Transverse colon (tissue), 4 donors: Measurements from ENCODE around the gene CERS1. TPM values are rescaled to one million over a fixed set of nuclear protein-coding genes. Genes with fewer than 3 reads are reported as not detected.
"Not testable (repeated sequence)": the region's sequence is repeated elsewhere in the genome, so short reads cannot be mapped to it uniquely, and the experiment has no call there.

Experiments used
- DNase-seq: peaks from one replicate; pipeline ENCODE4 v3.0.0-alpha.2; 2019
- H3K27ac ChIP-seq, 4 donors: fragments of 200-600 bp; sonication (generic); 2 replicates each; pipeline ENCODE4 v1.5.1; 2016 to 2018; ENCODE audit warnings: inconsistent platforms in 4 of 4
- H3K27me3 ChIP-seq: fragments of 200-600 bp; sonication (generic); 2 replicates; pipeline ENCODE4 v1.5.1; 2017; ENCODE audit warnings: inconsistent platforms
- H3K36me3 ChIP-seq, 4 donors: fragments of 200-600 bp; sonication (generic); 2 replicates each; pipeline ENCODE4 v1.5.1; 2017 to 2019; ENCODE audit warnings: inconsistent platforms in 4 of 4
- H3K4me1 ChIP-seq, 4 donors: fragments of 200-600 bp; sonication (generic); 2 replicates each; pipeline ENCODE4 v1.5.1; 2017 to 2020; ENCODE audit warnings: inconsistent platforms in 4 of 4
- H3K4me3 ChIP-seq, 4 donors: fragments of 200-600 bp; sonication (generic); 1 replicate in 1 of 4; 2 replicates in 3 of 4; pipeline versions ENCODE4 v1.5.1 to v1.6.1; 2017 to 2019; ENCODE audit warnings: inconsistent platforms in 4 of 4
- H3K9me3 ChIP-seq, 2 donors: fragments of 200-600 bp; sonication (generic); 2 replicates each; pipeline ENCODE4 v1.5.1; 2017 to 2019; ENCODE audit warnings: inconsistent platforms in 2 of 2
- EP300 ChIP-seq: sonication (generic); formaldehyde crosslinking; IDR thresholded peaks from one replicate; pipeline ENCODE4 v1.6.1; 2017; ENCODE audit warnings: antibody characterized with exemption, low read depth
- POLR2A ChIP-seq: fragments of 450-650 bp; IDR thresholded peaks from one replicate; pipeline ENCODE4 v1.6.1; 2016; ENCODE audit warnings: antibody characterized with exemption, mild to moderate bottlenecking, moderate library complexity
- POLR2AphosphoS5 ChIP-seq, 3 donors: sonication (generic); formaldehyde crosslinking; IDR thresholded peaks; one replicate each; pipeline ENCODE4 v1.6.1; 2016; ENCODE audit warnings: antibody characterized with exemption in 3 of 3
- WGBS, 2 donors: methylation state at CpG; one replicate each; pipeline ENCODE4 v1.1.5; 2018; ENCODE audit warnings: low coverage in 1 of 2; 5-methylcytosine and 5-hydroxymethylcytosine counted together
- in situ Hi-C, 4 donors: fragments of 200-750 bp; cut with MboI; loops; one replicate each; pipeline versions ENCODE4 v1.15.0 to v1.15.1; 2017; ENCODE audit warnings: low sequenced_read_pairs in 3 of 4, low pct_ligation_motif_present in 1 of 4, low pct_unique_long_range_greater_than_20kb in 1 of 4
- intact Hi-C: fragments of 100-400 bp; cut with DNase I; formaldehyde crosslinking; loops from one replicate; pipeline ENCODE4 v1.15.1; 2023; ENCODE audit warnings: low total_unique reads
- total RNA-seq, 4 donors: library from RNA; depleted of rRNA; stranded (reverse); fragments of >200 nt; gene quantifications; one replicate each; pipeline ENCODE4 v1.1.0, GENCODE V29; 2016
- TF ChIP-seq, protein P1 (sequence below), 5 experiments: fragments of 200-600 bp in 3 of 5; fragments of 450-650 bp in 2 of 5; sonication (generic) in 3 of 5; IDR thresholded peaks; 1 replicate in 2 of 5; 2 replicates in 3 of 5; pipeline ENCODE4 v1.5.1; 2016 to 2017; ENCODE audit warnings: antibody characterized with exemption in 5 of 5, inconsistent platforms in 3 of 5, mild to moderate bottlenecking in 2 of 5, moderate library complexity in 1 of 5

Gene CERS1
- total RNA-seq, 4 donors from 2014 or later, result not detected

- intact Hi-C loops (no loop called here), in situ Hi-C loops (no loop called here)
- H3K9me3 ChIP-seq, result no peaks in the 10 kb centered on the region
- no peak overlapping the region for H3K4me3 ChIP-seq
- 95% methylated on average over 8 of the region's 8 CpGs; no CpG with 5 or more reads in 1 of the 2 donors for WGBS, 2 donors
- H3K27me3 ChIP-seq, result no peaks in the 10 kb centered on the region
- H3K4me1 ChIP-seq, result no peaks in the 10 kb centered on the region
- no peak for DNase-seq
- H3K36me3 ChIP-seq, result peaks cover 0 to 10% (median 2%) of the 10 kb centered on the region in 4 donors
- no peak overlapping the region for H3K27ac ChIP-seq
- TF ChIP-seq POLR2A (no peak), EP300 (no peak), POLR2AphosphoS5 (IDR thresholded peaks at IDR 0.05) (no peak)
- TF ChIP-seq, protein P1, sequence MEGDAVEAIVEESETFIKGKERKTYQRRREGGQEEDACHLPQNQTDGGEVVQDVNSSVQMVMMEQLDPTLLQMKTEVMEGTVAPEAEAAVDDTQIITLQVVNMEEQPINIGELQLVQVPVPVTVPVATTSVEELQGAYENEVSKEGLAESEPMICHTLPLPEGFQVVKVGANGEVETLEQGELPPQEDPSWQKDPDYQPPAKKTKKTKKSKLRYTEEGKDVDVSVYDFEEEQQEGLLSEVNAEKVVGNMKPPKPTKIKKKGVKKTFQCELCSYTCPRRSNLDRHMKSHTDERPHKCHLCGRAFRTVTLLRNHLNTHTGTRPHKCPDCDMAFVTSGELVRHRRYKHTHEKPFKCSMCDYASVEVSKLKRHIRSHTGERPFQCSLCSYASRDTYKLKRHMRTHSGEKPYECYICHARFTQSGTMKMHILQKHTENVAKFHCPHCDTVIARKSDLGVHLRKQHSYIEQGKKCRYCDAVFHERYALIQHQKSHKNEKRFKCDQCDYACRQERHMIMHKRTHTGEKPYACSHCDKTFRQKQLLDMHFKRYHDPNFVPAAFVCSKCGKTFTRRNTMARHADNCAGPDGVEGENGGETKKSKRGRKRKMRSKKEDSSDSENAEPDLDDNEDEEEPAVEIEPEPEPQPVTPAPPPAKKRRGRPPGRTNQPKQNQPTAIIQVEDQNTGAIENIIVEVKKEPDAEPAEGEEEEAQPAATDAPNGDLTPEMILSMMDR (IDR thresholded peaks at IDR 0.05), result no peak
Observed at GRCh38 chr19:18905058-18905456, 9.1 kb upstream of the CERS1 start.

- Histone ChIP-seq H3K9me3 (no peaks in the 10 kb centered on the region), H3K36me3 (peaks cover 0 to 16% (median 3%) of the 10 kb centered on the region in 4 donors), H3K27me3 (no peaks in the 10 kb centered on the region), H3K4me3 (no peak overlapping the region), H3K27ac (no peak overlapping the region), H3K4me1 (no peaks in the 10 kb centered on the region)
- 89% methylated on average over 21 of the region's 25 CpGs; no CpG with 5 or more reads in 1 of the 2 donors for WGBS, 2 donors
- intact Hi-C loops, result no loop called here
- no peak for TF ChIP-seq POLR2A
- no peak for TF ChIP-seq POLR2AphosphoS5 (IDR thresholded peaks at IDR 0.05)
- TF ChIP-seq EP300, result no peak
- TF ChIP-seq, protein P1 (IDR thresholded peaks at IDR 0.05), result no peak
- in situ Hi-C loops, result no loop called here
- DNase-seq, result no peak
Observed at GRCh38 chr19:18904334-18905057, 8.5 kb upstream of the CERS1 start.

- no peak overlapping the region for H3K4me3 ChIP-seq
- DNase-seq, result no peak
- no peaks in the 10 kb centered on the region for H3K4me1 ChIP-seq
- H3K36me3 ChIP-seq, result peaks cover 0 to 22% (median 3%) of the 10 kb centered on the region in 4 donors
- WGBS, 2 donors, result 90% methylated on average over 29 of the region's 29 CpGs; no CpG with 5 or more reads in 1 of the 2 donors
- TF ChIP-seq EP300 (no peak), POLR2AphosphoS5 (IDR thresholded peaks at IDR 0.05) (no peak), POLR2A (no peak)
- TF ChIP-seq, protein P1 (IDR thresholded peaks at IDR 0.05), result no peak
- intact Hi-C loops, result no loop called here
- no peaks in the 10 kb centered on the region for H3K27me3 ChIP-seq
- in situ Hi-C loops, result no loop called here
- H3K27ac ChIP-seq, result no peak overlapping the region
- H3K9me3 ChIP-seq, result no peaks in the 10 kb centered on the region
Observed at GRCh38 chr19:18903156-18904037, 7.4 kb upstream of the CERS1 start.

- peaks cover 0 to 22% (median 3%) of the 10 kb centered on the region in 4 donors for H3K36me3 ChIP-seq
- in situ Hi-C loops, intact Hi-C loops, H3K4me1 ChIP-seq, H3K9me3 ChIP-seq, H3K27me3 ChIP-seq, DNase-seq, H3K27ac ChIP-seq, H3K4me3 ChIP-seq: not testable (repeated sequence)
- WGBS, 2 donors, result 97% methylated on average over 5 of the region's 5 CpGs; no CpG with 5 or more reads in 1 of the 2 donors
Observed at GRCh38 chr19:18902519-18902918, 6.6 kb upstream of the CERS1 start.
